ENCODE data around the gene CDIPT.

CDIPT gene

DNA sequence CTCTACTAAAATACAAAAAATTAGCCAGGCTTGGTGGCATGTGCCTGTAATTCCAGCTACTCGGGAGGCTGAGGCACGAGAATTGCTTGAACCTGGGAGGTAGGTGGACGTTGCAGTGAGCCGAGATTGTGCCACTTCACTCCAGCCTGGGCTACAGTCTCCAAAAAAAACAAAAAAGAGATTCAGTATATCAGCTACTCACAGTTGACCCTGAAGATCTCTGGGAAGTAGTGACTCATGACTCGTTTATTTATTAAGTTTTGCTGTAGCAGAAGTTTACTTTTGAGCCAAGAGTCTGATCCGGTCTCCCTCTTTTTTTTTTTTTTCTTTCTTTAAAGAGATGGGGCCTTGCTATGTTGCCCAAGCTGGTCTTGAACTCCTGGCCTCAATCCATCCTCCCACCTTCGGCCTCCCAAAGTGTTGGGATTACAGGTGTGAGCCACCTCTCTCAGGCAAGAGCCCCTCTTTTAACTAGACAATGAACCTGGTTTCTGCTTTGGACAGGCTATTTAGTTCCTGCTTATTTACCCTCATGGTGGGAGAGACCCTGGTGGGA is 38.4 kb downstream of the CDIPT start:
- no peak for DNase-seq

DNA sequence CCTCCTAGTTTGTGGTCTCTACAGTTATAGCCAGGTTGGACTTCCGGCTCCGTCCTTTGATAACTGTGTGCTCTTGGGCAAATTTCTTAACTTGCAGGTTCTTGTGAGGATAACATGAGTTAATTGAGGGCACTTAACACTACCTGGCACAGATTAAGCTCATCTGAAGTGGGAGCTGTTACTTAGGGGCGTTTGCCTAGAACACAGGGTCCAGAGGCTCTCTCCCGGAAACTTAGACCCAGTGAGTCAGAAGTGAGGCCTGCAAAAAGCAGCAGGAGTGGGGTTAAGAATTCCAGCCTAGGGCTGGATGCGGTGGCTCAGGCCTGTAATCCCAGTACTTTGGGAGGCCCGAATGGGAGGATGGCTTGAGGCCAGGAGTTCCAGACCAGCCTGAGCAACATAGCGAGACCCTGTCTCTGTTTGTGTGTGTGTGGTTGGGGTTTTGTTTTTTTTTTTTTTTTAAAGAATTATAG is 41.3 kb downstream of the CDIPT start:
- DNase-seq, result no peak

DNA sequence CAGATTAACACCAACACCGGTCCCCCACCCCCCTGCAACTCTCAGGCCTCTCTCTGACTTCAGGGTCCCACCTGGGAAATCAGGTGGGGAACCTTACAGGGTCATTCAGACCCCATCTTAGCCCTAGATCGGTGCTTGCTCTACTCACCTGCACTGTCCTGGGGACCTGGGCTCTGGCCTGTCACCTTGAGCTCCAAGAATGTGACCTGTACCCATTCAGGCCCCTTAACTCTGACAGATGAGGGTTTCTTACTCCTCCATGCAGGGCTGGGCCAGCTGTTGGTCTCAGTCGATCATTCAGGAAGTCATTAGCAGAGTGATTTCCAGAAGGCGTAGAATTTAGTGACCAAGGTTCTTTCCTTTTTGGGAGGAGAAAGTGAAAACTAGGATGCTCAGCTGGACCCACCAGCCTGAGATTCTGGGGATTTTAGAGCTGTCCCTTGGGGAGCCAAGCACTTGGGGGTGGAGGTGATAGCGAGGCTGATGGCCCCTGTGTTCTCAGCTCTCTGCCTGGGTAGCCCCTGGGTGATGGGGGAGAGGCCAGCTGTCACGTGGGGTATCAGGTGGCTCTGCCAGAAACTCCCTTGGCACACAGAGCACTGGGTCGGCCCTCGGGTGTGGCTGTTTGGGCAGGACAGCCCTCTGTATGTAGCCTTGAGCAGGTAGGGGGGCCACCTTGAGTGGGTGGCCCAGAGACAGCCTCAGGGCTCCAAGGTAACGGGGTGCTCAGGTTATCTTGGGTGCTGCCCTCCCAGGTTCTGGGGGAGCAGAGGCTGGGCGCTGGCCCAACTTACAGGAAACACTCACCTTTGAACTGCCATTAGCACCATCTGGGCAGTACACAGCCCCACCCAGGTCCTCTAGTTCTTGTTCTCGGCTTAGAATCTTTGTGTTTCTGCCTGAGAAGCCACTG is 42.0 kb downstream of the CDIPT start:
- peak; percentile 57 to 61 for DNase-seq

DNA sequence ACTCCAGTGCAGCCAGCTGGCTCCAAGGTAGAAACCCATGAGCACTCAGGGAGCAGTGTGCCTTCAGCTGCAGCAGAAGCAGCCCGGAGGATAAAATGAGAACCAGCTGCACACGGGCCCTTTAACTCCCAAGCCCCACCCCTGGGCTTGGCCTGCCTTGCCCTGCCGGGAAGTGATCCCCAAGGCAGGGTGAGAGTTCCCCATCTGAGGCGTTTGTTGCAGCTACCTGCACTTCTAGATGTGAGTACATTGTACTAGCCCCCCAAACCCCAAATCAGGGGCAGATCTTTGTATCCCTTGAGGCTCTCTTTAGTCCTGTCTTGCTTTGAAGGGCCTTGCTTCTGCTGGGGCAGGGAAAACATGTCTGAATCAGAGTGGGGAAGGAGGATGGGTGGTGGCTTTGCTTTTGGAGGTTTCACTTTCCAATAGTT is 42.7 kb downstream of the CDIPT start, which contains the start of gene MVP:
TSS of gene MVP (plus strand) at position 192 of the 431 bp plus-strand sequence. CDS start 10,088 bp downstream, outside the sequence.
- DNase-seq, result peak; percentile 46 to 49

DNA sequence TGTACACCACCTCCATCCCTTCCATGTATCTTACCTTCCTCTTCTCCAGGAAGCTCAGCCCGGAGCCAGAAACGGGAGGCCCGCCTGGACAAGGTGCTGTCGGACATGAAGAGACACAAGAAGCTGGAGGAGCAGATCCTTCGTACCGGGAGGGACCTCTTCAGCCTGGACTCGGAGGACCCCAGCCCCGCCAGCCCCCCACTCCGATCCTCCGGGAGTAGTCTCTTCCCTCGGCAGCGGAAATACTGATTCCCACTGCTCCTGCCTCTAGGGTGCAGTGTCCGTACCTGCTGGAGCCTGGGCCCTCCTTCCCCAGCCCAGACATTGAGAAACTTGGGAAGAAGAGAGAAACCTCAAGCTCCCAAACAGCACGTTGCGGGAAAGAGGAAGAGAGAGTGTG is 43.5 kb downstream of the CDIPT start:
- no peak for DNase-seq

DNA sequence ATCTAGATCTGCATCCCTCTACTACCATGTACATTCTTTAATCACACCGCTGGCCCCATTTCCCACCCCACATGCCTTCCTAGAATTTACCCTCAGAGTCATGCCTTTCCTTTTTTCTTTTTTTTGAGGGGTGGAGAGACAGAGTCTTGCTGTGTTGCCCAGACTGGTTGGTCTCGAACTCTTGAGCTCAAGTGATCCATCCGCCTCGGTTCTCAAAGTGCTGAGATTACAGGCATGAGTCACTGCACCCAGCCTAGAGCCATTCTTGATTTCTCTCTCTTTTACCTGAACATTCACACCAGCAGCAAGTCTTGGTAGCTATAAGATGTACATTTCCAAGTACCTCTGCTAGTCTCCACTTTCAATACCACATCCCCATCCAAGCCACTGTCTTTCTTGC is 44.9 kb downstream of the CDIPT start:
- no peak for DNase-seq

DNA sequence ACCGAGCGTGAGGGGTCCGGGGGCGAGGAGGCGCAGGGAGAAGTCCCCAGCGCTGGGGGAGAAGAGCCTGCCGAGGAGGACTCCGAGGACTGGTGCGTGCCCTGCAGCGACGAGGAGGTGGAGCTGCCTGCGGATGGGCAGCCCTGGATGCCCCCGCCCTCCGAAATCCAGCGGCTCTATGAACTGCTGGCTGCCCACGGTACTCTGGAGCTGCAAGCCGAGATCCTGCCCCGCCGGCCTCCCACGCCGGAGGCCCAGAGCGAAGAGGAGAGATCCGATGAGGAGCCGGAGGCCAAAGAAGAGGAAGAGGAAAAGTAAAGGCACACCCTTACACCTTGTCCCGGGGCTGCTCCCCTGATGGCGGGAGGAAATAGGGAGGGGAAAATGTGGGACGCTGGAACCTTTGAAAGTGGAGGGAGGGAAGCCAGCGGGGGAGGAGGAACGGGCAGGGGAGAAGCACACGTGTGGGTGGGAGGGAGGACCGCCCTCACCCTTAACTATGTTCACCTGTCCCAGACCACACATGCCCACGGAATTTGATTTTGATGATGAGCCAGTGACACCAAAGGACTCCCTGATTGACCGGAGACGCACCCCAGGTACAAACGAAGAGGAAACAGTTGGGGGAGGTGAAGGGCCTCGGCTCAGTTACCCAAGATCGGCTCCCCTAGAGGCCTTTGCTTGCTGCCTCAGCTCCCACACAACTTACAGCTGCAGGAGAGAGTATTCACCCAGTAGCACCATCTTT is 46.2 kb downstream of the CDIPT start:
- peak; percentile 49 to 50 for DNase-seq

DNA sequence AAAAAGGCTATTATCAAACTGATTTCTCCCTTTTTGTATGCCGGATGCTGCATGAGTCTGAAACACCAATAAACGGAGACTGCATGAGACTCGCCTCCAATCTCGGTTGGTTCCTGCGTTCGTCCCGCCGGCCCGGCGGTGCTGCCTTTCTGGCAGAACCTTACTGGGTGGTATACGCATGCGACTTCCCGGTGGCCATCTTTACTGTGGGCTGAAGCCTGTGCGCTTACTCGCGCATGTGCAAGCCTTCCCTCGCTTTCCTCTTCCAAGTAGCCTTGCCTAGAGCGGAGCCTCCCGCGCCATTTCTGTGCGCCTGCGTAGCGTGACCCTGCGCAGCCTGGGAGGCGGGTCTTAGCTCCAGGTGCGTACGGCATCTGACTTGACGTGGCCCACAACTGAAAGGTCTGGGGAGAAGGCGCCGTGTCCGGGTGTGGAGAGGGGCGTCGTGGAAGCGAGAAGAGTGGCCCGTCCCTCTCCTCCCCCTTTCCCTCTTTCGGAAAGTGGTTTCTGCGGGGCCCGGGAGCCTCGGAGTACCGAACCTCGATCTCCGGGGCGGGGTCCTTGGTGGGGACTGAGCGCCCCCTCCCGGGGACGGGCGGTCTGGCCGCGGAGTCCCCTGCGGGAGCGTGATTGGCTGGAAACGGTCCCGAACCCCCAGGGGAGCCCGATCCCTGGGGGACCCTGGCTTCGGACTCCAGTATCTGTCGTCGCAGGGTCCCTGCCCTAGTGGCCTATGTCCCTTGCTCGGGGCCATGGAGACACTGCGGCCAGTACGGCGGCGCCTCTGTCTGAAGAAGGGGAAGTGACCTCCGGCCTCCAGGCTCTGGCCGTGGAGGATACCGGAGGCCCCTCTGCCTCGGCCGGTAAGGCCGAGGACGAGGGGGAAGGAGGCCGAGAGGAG is 47.0 kb downstream of the CDIPT start, which contains the start of gene PAGR1:
TSS of gene PAGR1 (plus strand) at position 360 of the 901 bp plus-strand sequence. CDS start at position 734, 374 bp downstream.
- DNase-seq, result peak; percentile 100

DNA sequence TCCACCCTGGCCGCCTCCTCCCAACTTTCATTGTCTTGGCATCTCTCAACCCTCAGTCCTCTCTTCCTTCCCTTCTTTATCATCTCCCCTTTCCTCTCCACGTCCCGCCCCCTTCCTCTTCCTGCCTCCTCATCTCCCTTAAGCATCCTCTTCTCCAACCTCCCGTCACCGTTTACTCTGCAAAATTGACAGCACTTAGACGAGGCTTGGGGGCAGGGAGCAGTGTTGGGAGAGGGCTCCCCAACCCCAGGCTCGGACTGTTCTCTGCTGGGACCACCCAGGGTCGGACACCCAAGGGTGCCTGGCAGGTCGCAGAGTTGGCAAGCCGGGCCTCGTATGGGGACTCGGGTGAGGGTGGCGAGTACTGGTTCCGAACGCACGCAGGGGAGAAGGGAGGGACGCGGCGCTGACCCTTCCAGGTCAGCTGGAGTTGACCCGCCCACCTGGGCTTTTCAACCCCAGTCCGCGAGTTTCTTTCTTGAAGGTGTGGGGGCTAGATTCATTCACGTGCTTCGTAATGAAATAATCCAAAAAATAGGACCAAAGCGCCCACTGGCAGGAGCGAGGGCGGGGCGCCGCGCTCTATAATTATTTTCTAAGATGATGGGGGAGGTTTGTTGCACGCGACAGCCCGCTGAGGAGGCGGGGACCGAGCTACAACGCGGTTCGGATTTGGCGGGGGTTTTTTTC is 47.8 kb downstream of the CDIPT start:
- no peak for DNase-seq

DNA sequence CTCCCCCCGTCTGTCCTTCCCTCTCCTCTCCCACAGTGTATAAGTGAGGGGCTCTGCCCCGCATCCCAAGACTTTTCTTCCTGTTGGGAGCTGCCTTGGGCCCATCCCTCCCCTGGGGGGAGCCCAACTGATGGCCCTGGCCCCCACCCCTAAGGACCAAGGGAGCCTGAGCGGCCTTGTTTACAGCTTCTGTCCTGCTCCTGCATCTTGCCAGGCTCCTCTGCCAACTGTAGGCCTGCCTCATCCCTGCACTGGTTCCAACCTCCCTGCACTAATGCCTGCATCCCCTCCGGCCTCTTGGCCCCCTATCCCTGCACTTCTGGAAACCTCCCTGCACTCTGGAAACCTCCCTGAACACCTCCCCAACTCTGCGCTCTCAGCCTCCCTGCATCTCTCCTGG is 48.4 kb downstream of the CDIPT start:
- no peak for DNase-seq

DNA sequence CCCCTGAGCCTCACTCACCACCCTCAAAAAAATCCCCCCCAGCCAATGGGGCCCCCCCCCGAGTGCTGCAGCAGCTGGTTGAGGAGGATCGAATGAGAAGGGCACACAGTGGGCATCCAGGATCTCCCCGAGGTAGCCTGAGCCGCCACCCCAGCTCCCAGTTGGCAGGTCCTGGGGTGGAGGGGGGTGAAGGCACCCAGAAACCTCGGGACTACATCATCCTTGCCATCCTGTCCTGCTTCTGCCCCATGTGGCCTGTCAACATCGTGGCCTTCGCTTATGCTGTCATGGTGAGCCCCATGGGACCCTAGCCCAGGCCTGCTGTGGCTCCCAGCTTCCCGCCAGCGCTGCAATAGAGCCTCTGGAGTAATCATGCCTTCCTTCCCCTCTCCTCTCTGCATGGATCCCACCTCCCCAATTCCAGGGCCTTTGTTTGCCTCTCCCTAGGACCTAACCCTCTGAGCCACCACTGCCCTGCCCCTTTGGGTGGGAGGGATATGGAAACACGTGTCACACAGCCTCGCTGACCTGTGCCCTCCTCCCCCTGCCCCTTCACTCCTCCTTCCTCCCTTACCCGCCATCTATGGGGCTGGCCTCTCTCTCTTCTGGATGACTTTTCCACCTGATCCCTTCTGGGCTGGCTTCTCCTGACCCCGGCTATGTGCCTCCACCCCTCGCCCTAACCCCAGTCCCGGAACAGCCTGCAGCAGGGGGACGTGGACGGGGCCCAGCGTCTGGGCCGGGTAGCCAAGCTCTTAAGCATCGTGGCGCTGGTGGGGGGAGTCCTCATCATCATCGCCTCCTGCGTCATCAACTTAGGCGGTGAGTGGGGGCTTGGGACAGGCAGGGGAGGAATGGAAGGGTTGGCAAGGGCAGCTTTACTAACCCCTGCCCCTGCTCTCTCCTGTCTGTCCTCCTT is 49.1 kb downstream of the CDIPT start:
- DNase-seq, result no peak

DNA sequence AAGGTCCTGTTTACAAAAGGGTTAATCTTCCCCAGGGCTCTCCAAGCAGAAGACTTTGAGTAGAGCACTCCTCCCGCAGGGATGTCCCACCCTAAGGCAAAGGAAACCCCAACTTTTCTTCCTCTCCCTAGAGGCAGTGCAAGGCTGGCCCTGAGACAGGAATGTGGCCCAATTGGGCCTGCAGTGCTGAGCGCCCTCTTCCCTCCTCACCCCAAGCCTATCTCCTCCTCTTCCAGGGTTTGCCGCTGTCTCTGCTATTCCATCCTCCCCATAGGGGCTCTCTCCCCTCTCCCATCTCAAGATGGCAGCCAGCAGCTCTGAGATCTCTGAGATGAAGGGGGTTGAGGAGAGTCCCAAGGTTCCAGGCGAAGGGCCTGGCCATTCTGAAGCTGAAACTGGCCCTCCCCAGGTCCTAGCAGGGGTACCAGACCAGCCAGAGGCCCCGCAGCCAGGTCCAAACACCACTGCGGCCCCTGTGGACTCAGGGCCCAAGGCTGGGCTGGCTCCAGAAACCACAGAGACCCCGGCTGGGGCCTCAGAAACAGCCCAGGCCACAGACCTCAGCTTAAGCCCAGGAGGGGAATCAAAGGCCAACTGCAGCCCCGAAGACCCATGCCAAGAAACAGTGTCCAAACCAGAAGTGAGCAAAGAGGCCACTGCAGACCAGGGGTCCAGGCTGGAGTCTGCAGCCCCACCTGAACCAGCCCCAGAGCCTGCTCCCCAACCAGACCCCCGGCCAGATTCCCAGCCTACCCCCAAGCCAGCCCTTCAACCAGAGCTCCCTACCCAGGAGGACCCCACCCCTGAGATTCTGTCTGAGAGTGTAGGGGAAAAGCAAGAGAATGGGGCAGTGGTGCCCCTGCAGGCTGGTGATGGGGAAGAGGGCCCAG is 50.0 kb downstream of the CDIPT start:
- no peak for DNase-seq

DNA sequence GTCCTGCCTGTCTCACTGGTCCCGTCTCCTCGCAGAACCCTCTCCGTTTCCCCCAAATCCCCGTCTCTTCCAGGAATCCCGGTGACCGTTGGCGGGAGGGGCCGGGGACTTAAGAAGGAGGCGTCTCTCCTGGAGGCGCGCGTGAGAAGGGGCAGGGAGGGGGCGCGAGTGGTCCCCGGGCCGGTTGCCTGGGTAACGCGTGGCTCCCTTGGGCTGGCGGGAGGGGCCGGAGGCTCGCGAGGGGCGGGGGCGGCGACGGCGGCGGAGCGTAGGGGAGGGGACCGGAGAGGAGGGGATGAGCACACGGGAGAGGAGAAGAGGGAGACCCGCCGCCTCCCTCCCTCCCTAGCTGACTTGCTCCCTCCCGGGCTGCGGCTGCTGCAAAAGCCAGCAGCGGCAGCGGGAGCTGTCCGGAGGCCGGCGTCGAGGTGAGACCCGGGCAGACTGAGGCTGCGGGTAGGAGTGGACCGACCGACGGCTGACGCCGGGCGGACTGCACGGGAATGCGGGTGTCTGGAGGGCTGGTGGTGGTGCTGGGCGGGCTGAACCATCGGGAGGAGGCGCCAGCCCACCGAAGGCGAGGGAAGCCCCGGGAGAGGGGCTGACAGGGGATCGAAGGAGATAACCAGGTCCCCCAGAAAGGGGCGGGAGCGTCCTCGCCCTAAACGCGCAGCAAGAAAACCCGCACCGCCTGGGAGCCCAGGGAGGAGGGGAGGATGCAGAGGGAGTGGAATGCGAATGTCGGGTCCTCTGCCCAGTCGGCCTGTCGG is 50.9 kb downstream of the CDIPT start, which contains the start of gene PRRT2:
TSS of gene PRRT2 (plus strand) at position 298 of the 770 bp plus-strand sequence. CDS start 862 bp downstream, outside the sequence.
- peak; percentile 49 to 58 for DNase-seq

DNA sequence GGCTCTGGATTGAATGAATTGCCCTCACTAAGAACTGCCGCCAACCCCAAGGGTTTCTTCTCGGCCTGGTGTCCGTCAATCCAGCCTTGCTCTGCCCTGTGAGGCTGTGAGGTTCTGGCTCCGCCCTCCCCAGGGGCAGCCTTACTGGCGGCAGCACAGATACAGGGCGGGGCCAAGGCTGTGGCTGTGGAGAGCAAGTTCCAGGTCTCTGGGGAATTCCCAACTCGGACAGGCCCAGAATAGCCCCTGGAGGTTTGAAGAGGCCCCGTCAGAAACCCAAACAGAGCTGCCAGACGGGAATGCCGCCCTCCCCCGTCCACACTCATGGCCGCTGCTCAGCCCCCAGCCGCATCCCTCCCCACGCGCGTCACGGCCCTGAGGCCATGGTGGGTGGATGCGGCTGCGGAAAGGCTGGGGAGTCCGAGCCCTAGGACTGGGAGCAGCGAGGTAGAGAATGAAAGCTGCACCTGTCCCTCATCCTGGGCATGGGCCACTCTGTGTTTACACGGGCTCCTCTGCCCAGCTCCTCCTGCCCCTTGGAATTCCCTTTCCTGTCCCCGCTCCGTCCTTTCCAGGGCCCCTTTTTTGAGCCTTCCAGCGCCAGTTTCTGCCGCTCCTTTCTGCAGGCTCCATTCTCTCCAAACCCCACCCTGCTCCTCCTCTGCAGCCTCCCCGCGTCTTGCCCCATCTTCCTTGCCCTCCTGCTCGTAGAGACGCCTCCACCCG is 51.7 kb downstream of the CDIPT start:
- DNase-seq, result peak; percentile 83 to 87

DNA sequence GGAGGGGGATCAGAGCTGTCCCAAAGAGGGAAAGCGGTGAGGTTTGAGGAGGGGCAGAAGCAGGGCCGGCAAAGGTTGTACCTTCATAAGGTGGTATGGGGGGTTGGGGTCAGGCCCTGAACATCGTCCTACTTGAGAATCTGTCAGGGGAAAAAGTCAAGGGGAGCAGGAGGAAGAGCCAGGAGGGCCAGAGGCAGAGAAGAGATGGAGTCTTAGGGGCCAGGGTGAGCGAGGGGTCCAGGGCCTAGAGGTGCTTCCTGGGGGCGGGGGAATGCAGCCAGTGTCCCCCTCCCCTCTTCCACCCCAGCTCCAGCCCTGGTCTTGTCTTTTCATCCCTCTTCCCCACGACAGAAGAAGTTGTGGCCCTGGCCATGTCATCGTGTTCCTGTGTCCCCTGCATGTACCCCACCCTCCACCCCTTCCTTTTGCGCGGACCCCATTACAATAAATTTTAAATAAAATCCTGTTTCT is 52.3 kb downstream of the CDIPT start:
- DNase-seq, result no peak

DNA sequence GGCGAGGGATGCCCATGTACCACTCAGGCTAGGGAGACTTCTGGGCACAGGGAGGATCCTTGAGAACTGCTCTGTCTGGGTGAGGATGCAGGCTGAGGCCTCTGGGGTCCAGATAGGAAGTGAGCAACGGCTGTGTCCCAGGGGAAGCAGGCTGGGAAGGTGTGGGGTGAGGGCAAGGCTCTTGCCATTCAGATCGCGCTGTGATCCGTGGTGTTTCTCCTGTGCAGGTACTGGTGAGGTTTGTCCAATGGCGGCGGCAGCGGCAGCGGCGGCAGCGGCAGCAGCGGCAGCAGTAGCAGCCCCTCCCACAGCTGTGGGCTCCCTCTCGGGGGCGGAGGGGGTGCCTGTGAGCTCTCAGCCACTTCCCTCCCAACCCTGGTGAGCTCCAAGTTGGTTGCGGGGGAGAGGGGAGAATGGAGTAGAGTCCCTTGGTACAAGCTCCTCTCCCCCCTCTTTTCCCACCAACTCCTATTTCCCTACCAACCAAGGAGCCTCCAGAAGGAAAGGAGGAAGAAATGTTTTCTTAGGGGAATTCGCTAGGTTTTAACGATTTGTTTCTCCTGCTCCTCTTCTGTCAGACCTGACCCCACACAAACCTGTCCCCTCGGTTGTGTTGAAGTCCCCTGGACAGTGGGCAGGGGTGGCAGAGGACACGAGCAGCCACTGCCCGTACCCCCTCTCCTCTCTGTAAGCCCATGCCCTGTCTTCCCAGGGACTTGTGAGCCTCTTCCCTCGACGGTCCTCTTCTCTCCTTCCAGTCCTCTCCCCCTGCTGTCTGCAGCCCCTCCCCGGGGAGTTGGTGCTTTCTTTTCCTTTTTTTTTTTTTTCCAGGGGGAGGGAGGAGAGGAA is 53.0 kb downstream of the CDIPT start:
- DNase-seq, result peak; percentile 47 to 63

All from CD4-positive, alpha-beta T cell treated with Interleukin-1 beta for 1 hour (primary cell).